HG03045 (cell line): ENCODE data around the gene PLA2R1.

Experiments used
- ATAC-seq: cut with Tn5 transposase; IDR thresholded peaks from one replicate; pipeline ENCODE4 v1.9.1; 2021; ENCODE audit warnings: mild to moderate bottlenecking, moderate library complexity; ENCODE audit not compliant: unreplicated experiment

PLA2R1 gene

GRCh38 chr2:160062292-160063005 lies at the start of gene PLA2R1:
TSS of gene PLA2R1 (minus strand) at chr2:160062615. CDS start at chr2:160062403, 212 bp downstream.
- no peak for ATAC-seq

GRCh38 chr2:160110674-160111239 lies 48.3 kb upstream of the PLA2R1 start:
- ATAC-seq, result no peak

GRCh38 chr2:160109939-160110673 lies 47.7 kb upstream of the PLA2R1 start:
- ATAC-seq, result peak; percentile 68

GRCh38 chr2:160109243-160109642 lies 46.8 kb upstream of the PLA2R1 start:
- ATAC-seq, result no peak

GRCh38 chr2:160108646-160109045 lies 46.2 kb upstream of the PLA2R1 start:
- ATAC-seq, result no peak

- no peak for ATAC-seq
Measured at GRCh38 chr2:160105366-160105765, 43.0 kb upstream of the PLA2R1 start.

- no peak for ATAC-seq
Measured at GRCh38 chr2:160104115-160104514, 41.7 kb upstream of the PLA2R1 start.

GRCh38 chr2:160097326-160097725 lies 34.9 kb upstream of the PLA2R1 start:
- ATAC-seq, result no peak

- no peak for ATAC-seq
Measured at GRCh38 chr2:160096409-160096808, 34.0 kb upstream of the PLA2R1 start.

GRCh38 chr2:160092445-160092844 lies 30.0 kb upstream of the PLA2R1 start:
- no peak for ATAC-seq

- no peak for ATAC-seq
Measured at GRCh38 chr2:160091381-160091780, 29.0 kb upstream of the PLA2R1 start.

GRCh38 chr2:160087854-160088745 lies 25.7 kb upstream of the PLA2R1 start:
- no peak for ATAC-seq

GRCh38 chr2:160085662-160086061 lies 23.2 kb upstream of the PLA2R1 start:
- no peak for ATAC-seq

- no peak for ATAC-seq
Measured at GRCh38 chr2:160077912-160078810, 15.7 kb upstream of the PLA2R1 start.

- ATAC-seq, result no peak
Measured at GRCh38 chr2:160076914-160077313, 14.5 kb upstream of the PLA2R1 start.

- no peak for ATAC-seq
Measured at GRCh38 chr2:160076241-160076640, 13.8 kb upstream of the PLA2R1 start.

- ATAC-seq, result no peak
Measured at GRCh38 chr2:160075171-160075570, 12.8 kb upstream of the PLA2R1 start.

- ATAC-seq, result no peak
Measured at GRCh38 chr2:160073284-160073888, 11.0 kb upstream of the PLA2R1 start.

- no peak for ATAC-seq
Measured at GRCh38 chr2:160068906-160069305, 6.5 kb upstream of the PLA2R1 start.

GRCh38 chr2:160064916-160065315 lies 2.5 kb upstream of the PLA2R1 start:
- no peak for ATAC-seq
